Tibial artery (tissue), 4 donors: Measurements from ENCODE around the gene VPS13D.
"Not testable (repeated sequence)": the region's sequence is repeated elsewhere in the genome, so short reads cannot be mapped to it uniquely, and the experiment has no call there.

Source experiments
- DNase-seq, 2 donors: peaks; one replicate each; pipeline ENCODE4 v3.0.0-alpha.2; 2019
- H3K27ac ChIP-seq, 2 donors: fragments of 200-600 bp; sonication (generic) in 1 of 2; 1 replicate in 1 of 2; 2 replicates in 1 of 2; pipeline ENCODE4 v1.5.1; 2018 to 2019; ENCODE audit warnings: mild to moderate bottlenecking in 1 of 2
- H3K27me3 ChIP-seq, 2 donors: fragments of 200-600 bp; sonication (generic) in 1 of 2; one replicate each; pipeline versions ENCODE4 v1.5.1 to v1.6.0; 2016 to 2019
- H3K36me3 ChIP-seq, 3 donors: fragments of 200-600 bp; sonication (generic) in 2 of 3; one replicate each; pipeline ENCODE4 v1.5.1; 2016 to 2019; ENCODE audit warnings: mild to moderate bottlenecking in 2 of 3
- H3K4me1 ChIP-seq, 4 donors: fragments of 200-600 bp; sonication (generic) in 2 of 4; 1 replicate in 3 of 4; 2 replicates in 1 of 4; pipeline ENCODE4 v1.5.1; 2016 to 2019
- H3K4me3 ChIP-seq, 2 donors: fragments of 200-600 bp; sonication (generic) in 1 of 2; 1 replicate in 1 of 2; 2 replicates in 1 of 2; pipeline ENCODE4 v1.5.1; 2018 to 2019; ENCODE audit warnings: mild to moderate bottlenecking in 2 of 2
- H3K9me3 ChIP-seq, 3 donors: fragments of 200-600 bp; sonication (generic) in 1 of 3; one replicate each; pipeline ENCODE4 v1.5.1; 2016 to 2019
- intact Hi-C: fragments of 100-400 bp; cut with DNase I; formaldehyde crosslinking; loops from one replicate; pipeline ENCODE4 v1.15.0; 2023; ENCODE audit warnings: low total_unique reads
- TF ChIP-seq, protein P1 (sequence below), 2 experiments: fragments of 200-600 bp in 1 of 2; fragments of 450-650 bp in 1 of 2; IDR thresholded peaks; one replicate each; pipeline ENCODE4 v1.5.1; 2017 to 2019; ENCODE audit warnings: antibody characterized with exemption in 2 of 2, mild to moderate bottlenecking in 1 of 2, moderate library complexity in 1 of 2

VPS13D gene

DNA sequence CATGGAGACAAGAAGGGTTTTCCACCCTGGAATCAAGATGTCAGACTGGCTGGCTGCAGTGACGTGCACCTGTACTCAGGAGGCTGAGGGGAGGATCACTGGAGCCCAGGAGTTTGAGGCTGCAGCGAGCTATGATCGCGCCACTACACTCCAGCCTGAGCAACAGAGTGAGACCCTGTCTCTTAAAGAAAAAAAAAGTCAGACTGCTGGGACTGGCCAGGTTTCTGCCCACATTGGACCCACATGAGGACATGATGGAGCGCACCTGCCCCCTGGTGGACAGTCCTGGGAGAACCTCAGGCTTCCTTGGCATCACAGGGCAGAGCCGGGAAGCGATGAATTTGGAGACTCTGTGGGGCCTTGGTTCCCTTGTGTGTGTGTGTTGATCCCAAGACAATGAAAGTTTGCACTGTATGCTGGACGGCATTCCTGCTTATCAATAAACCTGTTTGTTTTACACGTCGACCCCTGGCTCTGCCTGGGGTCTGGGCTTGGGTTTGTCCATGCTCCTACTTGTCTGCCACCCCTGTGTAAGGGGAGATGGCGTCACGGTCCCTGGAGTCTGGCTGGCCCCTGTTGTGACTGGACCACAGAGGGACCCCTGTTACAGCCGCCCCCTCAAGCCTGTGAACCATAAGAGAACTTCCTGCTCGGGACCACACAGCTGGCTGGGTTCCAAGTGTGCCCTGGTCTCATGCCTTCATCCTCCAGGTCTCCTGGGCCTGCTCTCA lies 20.9 kb upstream of the VPS13D start:
- H3K4me1 ChIP-seq = peaks cover 0 to 9% (median 0%) of the 10 kb centered on the region in 4 donors
- H3K27ac ChIP-seq = no peak overlapping the region
- no peaks in the 10 kb centered on the region for H3K9me3 ChIP-seq
- TF ChIP-seq, protein P1, sequence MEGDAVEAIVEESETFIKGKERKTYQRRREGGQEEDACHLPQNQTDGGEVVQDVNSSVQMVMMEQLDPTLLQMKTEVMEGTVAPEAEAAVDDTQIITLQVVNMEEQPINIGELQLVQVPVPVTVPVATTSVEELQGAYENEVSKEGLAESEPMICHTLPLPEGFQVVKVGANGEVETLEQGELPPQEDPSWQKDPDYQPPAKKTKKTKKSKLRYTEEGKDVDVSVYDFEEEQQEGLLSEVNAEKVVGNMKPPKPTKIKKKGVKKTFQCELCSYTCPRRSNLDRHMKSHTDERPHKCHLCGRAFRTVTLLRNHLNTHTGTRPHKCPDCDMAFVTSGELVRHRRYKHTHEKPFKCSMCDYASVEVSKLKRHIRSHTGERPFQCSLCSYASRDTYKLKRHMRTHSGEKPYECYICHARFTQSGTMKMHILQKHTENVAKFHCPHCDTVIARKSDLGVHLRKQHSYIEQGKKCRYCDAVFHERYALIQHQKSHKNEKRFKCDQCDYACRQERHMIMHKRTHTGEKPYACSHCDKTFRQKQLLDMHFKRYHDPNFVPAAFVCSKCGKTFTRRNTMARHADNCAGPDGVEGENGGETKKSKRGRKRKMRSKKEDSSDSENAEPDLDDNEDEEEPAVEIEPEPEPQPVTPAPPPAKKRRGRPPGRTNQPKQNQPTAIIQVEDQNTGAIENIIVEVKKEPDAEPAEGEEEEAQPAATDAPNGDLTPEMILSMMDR (IDR thresholded peaks at IDR 0.05) = peak; percentile 92 to 97
- H3K4me3 ChIP-seq = no peak overlapping the region
- H3K36me3 ChIP-seq = peaks cover 0 to 4% (median 0%) of the 10 kb centered on the region in 3 donors
- peaks cover 0 to 3% of the 10 kb centered on the region in 2 donors for H3K27me3 ChIP-seq
- DNase-seq = peak; percentile 87 to 90
- intact Hi-C loops = loop anchor here (2.0 to 10.0 kb wide), 2 partner anchors 84 to 374 kb away; no protein-coding TSS in a partner anchor

DNA sequence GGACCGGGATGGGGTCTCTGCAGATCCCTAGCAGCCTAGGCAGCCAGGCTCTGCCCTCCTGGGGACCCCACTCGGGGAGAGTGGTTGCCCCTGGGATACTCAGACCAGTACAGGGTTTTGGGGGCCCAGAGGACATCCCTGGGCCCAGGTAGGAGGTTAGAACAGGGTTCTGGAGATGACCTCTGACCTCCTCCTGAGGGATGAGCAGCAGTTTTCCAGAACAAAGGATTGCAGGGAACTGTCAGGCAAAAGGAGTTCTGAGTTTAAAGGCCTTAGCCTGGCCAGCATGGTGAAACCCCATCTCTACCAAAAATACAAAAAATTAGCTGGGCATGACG lies 20.4 kb upstream of the VPS13D start:
- H3K4me1 ChIP-seq = peaks cover 0 to 9% (median 0%) of the 10 kb centered on the region in 4 donors
- peaks cover 0 to 3% of the 10 kb centered on the region in 2 donors for H3K27me3 ChIP-seq
- H3K36me3 ChIP-seq = no peaks in the 10 kb centered on the region
- intact Hi-C loops = loop anchor here (2.0 to 10.0 kb wide), 2 partner anchors 85 to 375 kb away; no protein-coding TSS in a partner anchor
- no peaks in the 10 kb centered on the region for H3K9me3 ChIP-seq
- no peak overlapping the region for H3K4me3 ChIP-seq
- DNase-seq = no peak
- H3K27ac ChIP-seq = no peak overlapping the region
- TF ChIP-seq, protein P1 (IDR thresholded peaks at IDR 0.05) = no peak

- Histone ChIP-seq H3K9me3 (peaks cover 0 to 18% (median 11%) of the 10 kb centered on the region in 3 donors), H3K27ac (no peak overlapping the region), H3K4me1 (no peaks in the 10 kb centered on the region), H3K36me3 (no peaks in the 10 kb centered on the region), H3K4me3 (no peak overlapping the region), H3K27me3 (peaks cover 0 to 6% of the 10 kb centered on the region in 2 donors)
- TF ChIP-seq, protein P1 (IDR thresholded peaks at IDR 0.05) = no peak
- no peak for DNase-seq
- intact Hi-C loops = no loop called here
Measured at GRCh38 chr1:12215118-12215961, 14.5 kb upstream of the VPS13D start.

GRCh38 chr1:12219800-12220199 lies 10.0 kb upstream of the VPS13D start:
- H3K4me3 ChIP-seq = no peak overlapping the region
- intact Hi-C loops = loop anchor here (10.0 kb wide), 1 partner anchor 435 kb away; no protein-coding TSS in a partner anchor
- H3K36me3 ChIP-seq = no peaks in the 10 kb centered on the region
- peaks cover 0 to 3% of the 10 kb centered on the region in 2 donors for H3K27me3 ChIP-seq
- TF ChIP-seq, protein P1 (IDR thresholded peaks at IDR 0.05) = no peak
- no peaks in the 10 kb centered on the region for H3K4me1 ChIP-seq
- DNase-seq = no peak
- no peak overlapping the region for H3K27ac ChIP-seq
- H3K9me3 ChIP-seq = peaks cover 0 to 18% (median 11%) of the 10 kb centered on the region in 3 donors

DNA sequence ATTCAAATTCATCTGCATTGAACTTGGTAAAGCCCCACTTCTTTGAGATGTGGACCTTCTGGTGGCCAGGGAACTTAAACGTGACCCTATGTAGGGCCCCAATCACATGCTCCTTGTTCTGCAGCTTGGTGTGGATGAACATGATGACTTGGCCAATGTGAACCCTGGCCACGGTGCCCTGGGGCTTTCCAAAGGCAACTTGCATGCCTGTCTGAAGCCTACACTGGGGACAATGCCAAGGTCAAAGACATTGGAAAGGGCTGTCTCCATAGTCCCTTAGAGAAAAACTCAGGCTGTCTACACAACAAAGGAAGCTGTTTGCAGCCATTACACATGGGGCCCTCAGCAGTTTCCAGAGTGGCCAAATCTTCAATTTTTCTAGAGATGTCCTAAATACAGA lies 8.9 kb upstream of the VPS13D start:
- DNase-seq = no peak
- no peak overlapping the region for H3K4me3 ChIP-seq
- peaks cover 0 to 7% (median 2%) of the 10 kb centered on the region in 3 donors for H3K9me3 ChIP-seq
- H3K36me3 ChIP-seq = no peaks in the 10 kb centered on the region
- no peaks in the 10 kb centered on the region for H3K4me1 ChIP-seq
- intact Hi-C loops = loop anchor here (10.0 kb wide), 1 partner anchor 434 kb away; no protein-coding TSS in a partner anchor
- peaks cover 0 to 3% of the 10 kb centered on the region in 2 donors for H3K27me3 ChIP-seq
- H3K27ac ChIP-seq = no peak overlapping the region
- TF ChIP-seq, protein P1 (IDR thresholded peaks at IDR 0.05) = no peak

GRCh38 chr1:12222700-12223099 lies 7.1 kb upstream of the VPS13D start:
- intact Hi-C loops = loop anchor here (10.0 kb wide), 1 partner anchor 432 kb away; no protein-coding TSS in a partner anchor
- H3K36me3 ChIP-seq, H3K9me3 ChIP-seq, H3K4me3 ChIP-seq, H3K27me3 ChIP-seq, H3K4me1 ChIP-seq, DNase-seq, H3K27ac ChIP-seq: not testable (repeated sequence)

DNA sequence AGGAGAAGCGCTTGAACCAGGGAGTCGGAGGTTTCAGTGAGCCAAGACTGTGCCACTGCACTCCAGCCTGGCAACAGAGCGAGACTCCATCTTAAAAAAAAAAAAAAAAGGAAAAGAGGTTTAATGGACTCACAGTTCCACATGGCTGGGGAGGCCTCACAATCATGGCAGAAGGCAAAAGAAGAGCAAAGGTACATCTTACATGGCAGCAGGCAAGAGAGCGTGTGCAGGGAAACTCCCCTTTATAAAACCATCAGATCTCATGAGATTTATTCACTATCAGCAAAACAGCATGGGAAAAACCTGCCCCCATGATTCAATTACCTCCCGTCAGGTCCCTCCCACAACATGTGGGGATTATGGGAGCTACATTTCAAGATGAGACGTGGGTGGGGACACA lies 5.7 kb upstream of the VPS13D start:
- not testable (repeated sequence) for H3K27me3 ChIP-seq, H3K4me3 ChIP-seq, H3K36me3 ChIP-seq, H3K4me1 ChIP-seq, H3K9me3 ChIP-seq, H3K27ac ChIP-seq, DNase-seq
- intact Hi-C loops = loop anchor here (10.0 kb wide), 1 partner anchor 431 kb away; no protein-coding TSS in a partner anchor
